IMR-90 (cell line): ENCODE results near the gene SVIP. TPM values are rescaled to one million over a fixed set of nuclear protein-coding genes. Genes with fewer than 3 reads are reported as not detected.

Source experiments
- ATAC-seq: fragments of 200-7000 bp; cut with Tn5 transposase; 2 replicates; pipeline ENCODE4 v1.9.1; 2020; ENCODE audit warnings: low read depth, mild to moderate bottlenecking, moderate library complexity
- BruUV-seq: library from RNA; stranded (reverse); fragments of 400-500 nt; replicated peaks from 2 replicates; lab custom pipeline; 2021; lab: Mats Ljungman, UMichigan
- CTCF ChIA-PET: fragments of 300-600 bp; formaldehyde crosslinking; extraction: SDS; loops from one replicate; lab custom pipeline; 2021; ENCODE audit warnings: antibody characterized with exemption; lab: Yijun Ruan, JAX
- POLR2A ChIA-PET: fragments of 300-600 bp; sonication (Branson Sonifier 250); formaldehyde crosslinking; loops from one replicate; lab custom pipeline; 2022; ENCODE audit warnings: antibody characterized with exemption; ENCODE audit not compliant: unreplicated experiment; lab: Charles Lee
- DNase-seq: peaks from one replicate; pipeline ENCODE4 v3.0.0; 2013
- H2AFZ ChIP-seq: replicated peaks from 2 replicates; pipeline ENCODE3; 2013; ENCODE audit warnings: low read length, mild to moderate bottlenecking; ENCODE audit not compliant: poor library complexity
- H2AK5ac ChIP-seq: 2 replicates; pipeline ENCODE4 v1.6.1; 2013; ENCODE audit warnings: low read depth, low read length, inconsistent platforms
- H2AK9ac ChIP-seq: replicated peaks from 2 replicates; pipeline ENCODE3; 2013; ENCODE audit warnings: mild to moderate bottlenecking, low read depth, low read length, moderate library complexity; ENCODE audit not compliant: poor library complexity
- H2BK120ac ChIP-seq: 2 replicates; pipeline ENCODE4 v1.6.1; 2013; ENCODE audit warnings: low read depth, low read length, inconsistent platforms
- H2BK15ac ChIP-seq: 3 replicates; pipeline ENCODE4 v1.6.1; 2013; ENCODE audit warnings: low read depth, low read length, inconsistent platforms
- H2BK20ac ChIP-seq: 2 replicates; pipeline ENCODE4 v1.6.1; 2013; ENCODE audit warnings: low read depth, mild to moderate bottlenecking, inconsistent platforms, low read length, moderate library complexity
- H2BK5ac ChIP-seq: 2 replicates; pipeline ENCODE4 v1.6.1; 2013; ENCODE audit warnings: mild to moderate bottlenecking, low read depth, low read length, inconsistent platforms; ENCODE audit not compliant: poor library complexity, severe bottlenecking
- H3K14ac ChIP-seq: replicated peaks from 2 replicates; pipeline ENCODE4 v1.6.1; 2013; ENCODE audit warnings: low read depth, low read length, inconsistent platforms
- H3K18ac ChIP-seq: 2 replicates; pipeline ENCODE4 v1.6.1; 2013; ENCODE audit warnings: low read depth, low read length, control low read depth
- H3K23ac ChIP-seq: 2 replicates; pipeline ENCODE4 v1.6.1; 2013; ENCODE audit warnings: low read depth, low read length, inconsistent platforms
- H3K27ac ChIP-seq: 2 replicates; pipeline ENCODE4 v1.5.1; 2013; ENCODE audit warnings: mild to moderate bottlenecking, control low read depth, low read length; ENCODE audit not compliant: insufficient read depth
- H3K27me3 ChIP-seq: 2 replicates; pipeline ENCODE4 v1.6.1; 2013; ENCODE audit warnings: low read length; ENCODE audit not compliant: control insufficient read depth, insufficient read depth
- H3K36me3 ChIP-seq: 2 replicates; pipeline ENCODE4 v1.6.1; 2013; ENCODE audit warnings: low read length, mixed read lengths; ENCODE audit not compliant: control insufficient read depth, insufficient read depth
- H3K4ac ChIP-seq: 2 replicates; pipeline ENCODE4 v1.6.1; 2013; ENCODE audit warnings: low read depth, low read length, inconsistent platforms
- H3K4me1 ChIP-seq: 2 replicates; pipeline ENCODE4 v1.6.1; 2013; ENCODE audit warnings: low read length, mixed read lengths; ENCODE audit not compliant: control insufficient read depth, insufficient read depth
- H3K4me2 ChIP-seq: 2 replicates; pipeline ENCODE4 v1.6.1; 2013; ENCODE audit warnings: low read depth, mild to moderate bottlenecking, control low read depth, low read length, moderate library complexity
- H3K4me3 ChIP-seq: 2 replicates; pipeline ENCODE4 v1.5.1; 2013; ENCODE audit warnings: low read depth, mild to moderate bottlenecking, control low read depth, low read length, moderate library complexity; ENCODE audit not compliant: insufficient read depth
- H3K56ac ChIP-seq: 2 replicates; pipeline ENCODE4 v1.6.1; 2013; ENCODE audit warnings: low read length, inconsistent platforms; ENCODE audit not compliant: insufficient read depth; ENCODE audit errors: extremely low read depth
- H3K79me1 ChIP-seq, 2 experiments: 2 replicates each; pipeline ENCODE4 v1.6.1; 2013; ENCODE audit warnings: low read length in 2 of 2, inconsistent platforms in 1 of 2, low read depth in 1 of 2
- H3K9ac ChIP-seq: 2 replicates; pipeline ENCODE4 v1.6.1; 2013; ENCODE audit warnings: low read depth, low read length, control low read depth
- H3K9me1 ChIP-seq: 2 replicates; pipeline ENCODE4 v1.6.1; 2013; ENCODE audit warnings: low read length, inconsistent platforms; ENCODE audit not compliant: insufficient read depth
- H3K9me3 ChIP-seq: 2 replicates; pipeline ENCODE4 v1.6.1; 2013; ENCODE audit warnings: low read length; ENCODE audit not compliant: control insufficient read depth, insufficient read depth
- H4K20me1 ChIP-seq: 2 replicates; pipeline ENCODE4 v1.6.1; 2013; ENCODE audit warnings: low read length, inconsistent platforms; ENCODE audit not compliant: insufficient read depth
- H4K5ac ChIP-seq: 2 replicates; pipeline ENCODE4 v1.6.1; 2013; ENCODE audit warnings: mild to moderate bottlenecking, low read depth, low read length, control low read depth
- H4K8ac ChIP-seq, 2 experiments: 2 replicates each; pipeline ENCODE4 v1.6.1; 2013; ENCODE audit warnings: low read depth in 2 of 2, low read length in 2 of 2, control low read depth in 1 of 2, inconsistent platforms in 1 of 2
- H4K91ac ChIP-seq: 2 replicates; pipeline ENCODE4 v1.6.1; 2013; ENCODE audit warnings: low read depth, low read length, inconsistent platforms; ENCODE audit not compliant: insufficient read depth
- BHLHE40 ChIP-seq: fragments of 150-350 bp; IDR thresholded peaks from 2 replicates; pipeline ENCODE4 v1.6.1; 2016; ENCODE audit warnings: mild to moderate bottlenecking, low read depth, low read length
- CEBPB ChIP-seq: IDR thresholded peaks from 2 replicates; pipeline ENCODE4 v1.6.1; 2012; ENCODE audit warnings: low read depth, low read length, improper control_type of control experiment
- WGBS, 2 experiments: methylation state at CpG; one replicate each; pipeline versions ENCODE4 v1.1.5 to v1.1.7; 2013; ENCODE audit warnings: missing lambda C conversion rate in 2 of 2; ENCODE audit not compliant: insufficient read length in 1 of 2; ENCODE audit errors: extremely low coverage in 2 of 2; 5-methylcytosine and 5-hydroxymethylcytosine counted together
- dilution Hi-C: fragments of 300-500 bp; cut with HindIII; formaldehyde crosslinking; loops from one replicate; pipeline ENCODE4 v1.14.3; 2018; ENCODE audit warnings: low sequenced_read_pairs; ENCODE audit not compliant: unreplicated experiment
- in situ Hi-C: fragments of 300-500 bp; cut with MboI; formaldehyde crosslinking; loops from 3 replicates; pipeline ENCODE4 v1.14.3; 2019; ENCODE audit warnings: low sequenced_read_pairs, inconsistent platforms, mixed read lengths
- intact Hi-C: fragments of 100-400 bp; cut with micrococcal nuclease; formaldehyde crosslinking; loops from 2 replicates; pipeline ENCODE4 v1.10.0; 2022
- polyA plus RNA-seq, 3 experiments: library from polyadenylated mRNA; depleted of rRNA; stranded (reverse); fragments of >200 nt; gene quantifications; 2 replicates each; pipeline ENCODE4 v1.2.3, GENCODE V29; 2012; ENCODE audit warnings: low replicate concordance in 1 of 3
- total RNA-seq: library from RNA; depleted of rRNA; stranded (reverse); fragments of >200 nt; gene quantifications from 2 replicates; pipeline ENCODE4 v1.2.3, GENCODE V29; 2012

The SVIP gene
- total and polyA plus RNA-seq, 2 of the 4 experiments (the other 2 are of a cell fraction) = 2.0 to 6.8 TPM

DNA sequence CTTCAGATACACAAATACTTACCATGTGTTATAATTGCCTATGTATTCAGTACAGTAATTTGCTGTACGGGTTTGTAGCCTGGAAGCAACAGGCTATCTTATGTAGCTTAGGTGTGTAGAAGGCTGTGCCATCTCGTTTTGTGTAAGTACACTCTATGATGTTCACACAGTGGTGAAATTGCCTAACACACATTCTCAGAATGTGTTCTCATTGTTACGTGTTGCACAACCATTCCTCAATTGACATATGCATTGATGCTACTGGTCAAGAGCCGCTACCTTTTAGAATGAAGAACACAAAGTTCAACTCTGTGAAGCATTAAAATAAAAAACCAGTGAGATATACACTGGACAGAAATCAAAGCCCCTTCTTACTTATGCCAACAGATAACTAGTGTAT, 26.7 kb downstream of the SVIP start:
- in situ Hi-C loops = no loop called here
- no peaks in the 10 kb centered on the region for H3K79me1 ChIP-seq
- H2BK20ac ChIP-seq = no peak overlapping the region
- TF ChIP-seq CEBPB (peak; percentile 46; the same call in 1 of the 2 replicates), BHLHE40 (no peak)
- H3K23ac ChIP-seq = no peak overlapping the region
- H3K27me3 ChIP-seq = no peaks in the 10 kb centered on the region; the same call in 1 of the 2 replicates
- no peak overlapping the region for H2BK5ac ChIP-seq
- WGBS, 2 experiments = 80% methylated on average over 1 of the region's 4 CpGs; no CpG with 5 or more reads in 1 of the 2 experiments
- no peak overlapping the region for H3K4me3 ChIP-seq
- H3K27ac ChIP-seq = no peak overlapping the region
- H3K14ac ChIP-seq = no peak overlapping the region
- intact Hi-C loops = no loop called here
- H2AK5ac ChIP-seq = no peak overlapping the region
- H4K91ac ChIP-seq = no peak overlapping the region
- no peak overlapping the region for H2AFZ ChIP-seq
- no peak overlapping the region for H3K18ac ChIP-seq
- no peaks in the 10 kb centered on the region for H3K4me1 ChIP-seq
- dilution Hi-C loops = no loop called here
- no peaks in the 10 kb centered on the region for H3K9me3 ChIP-seq
- H3K36me3 ChIP-seq = no peaks in the 10 kb centered on the region
- no peak overlapping the region for H2BK120ac ChIP-seq
- BruUV-seq = no TSS peak
- no peak for DNase-seq
- POLR2A ChIA-PET = no interaction called here
- H4K8ac ChIP-seq = no peak overlapping the region
- no peak overlapping the region for H3K4me2 ChIP-seq
- no peak overlapping the region for H3K9ac ChIP-seq
- ATAC-seq = no peak
- no peaks in the 10 kb centered on the region for H4K20me1 ChIP-seq
- H4K5ac ChIP-seq = no peak overlapping the region
- CTCF ChIA-PET = no interaction called here
- H3K4ac ChIP-seq = no peak overlapping the region
- H3K9me1 ChIP-seq = no peaks in the 10 kb centered on the region
- no peak overlapping the region for H3K56ac ChIP-seq
- H2AK9ac ChIP-seq = no peak overlapping the region
- no peak overlapping the region for H2BK15ac ChIP-seq
